H1 (cell line): ENCODE measurements around the gene C18orf54. TPM values are rescaled to one million over a fixed set of nuclear protein-coding genes. Genes with fewer than 3 reads are reported as not detected.

Experiments
- CTCF ChIA-PET: fragments of 300-600 bp; sonication (Branson Sonifier 250); formaldehyde crosslinking; loops from one replicate; lab custom pipeline; 2021; ENCODE audit not compliant: partially characterized antibody; lab: Charles Lee
- POLR2A ChIA-PET: fragments of 300-600 bp; sonication (Branson Sonifier 250); formaldehyde crosslinking; loops from one replicate; lab custom pipeline; 2021; ENCODE audit warnings: inconsistent platforms; ENCODE audit not compliant: partially characterized antibody; lab: Charles Lee
- DNase-seq, 2 experiments: peaks; one replicate each; pipeline versions ENCODE4 v3.0.0 to v3.0.0-alpha.2; 2010 to 2022; ENCODE audit warnings: low spot score in 2 of 2, low read depth in 1 of 2, mixed read lengths in 1 of 2
- FAIRE-seq: peaks from 2 replicates; lab custom pipeline; 2011; peaks lifted over from hg19 to GRCh38; lab: Jason Lieb, UNC
- H2AFZ ChIP-seq: 2 replicates; pipeline ENCODE4 v1.8.1; 2012; ENCODE audit warnings: low read length, inconsistent platforms
- H2AK5ac ChIP-seq: 2 replicates; pipeline ENCODE4 v1.6.1; 2013; ENCODE audit warnings: low read depth, low read length
- H2BK120ac ChIP-seq: replicated peaks from 2 replicates; pipeline ENCODE3; 2013; ENCODE audit warnings: low read depth, low read length, inconsistent platforms
- H2BK12ac ChIP-seq: 2 replicates; pipeline ENCODE4 v1.6.1; 2013; ENCODE audit warnings: low read depth, low read length
- H2BK15ac ChIP-seq: 2 replicates; pipeline ENCODE4 v1.6.1; 2013; ENCODE audit warnings: low read length
- H2BK20ac ChIP-seq: 2 replicates; pipeline ENCODE4 v1.6.1; 2013; ENCODE audit warnings: low read length
- H2BK5ac ChIP-seq: 2 replicates; pipeline ENCODE4 v1.6.1; 2013; ENCODE audit warnings: low read depth, low read length
- H3K14ac ChIP-seq: 2 replicates; pipeline ENCODE4 v1.6.1; 2013; ENCODE audit warnings: inconsistent platforms; ENCODE audit not compliant: insufficient read length
- H3K18ac ChIP-seq: 2 replicates; pipeline ENCODE4 v1.6.1; 2013; ENCODE audit warnings: low read length; ENCODE audit errors: extremely low read depth
- H3K23ac ChIP-seq: 2 replicates; pipeline ENCODE4 v1.6.1; 2013; ENCODE audit warnings: inconsistent platforms; ENCODE audit not compliant: insufficient read length
- H3K23me2 ChIP-seq: 2 replicates; pipeline ENCODE4 v1.6.1; 2013; ENCODE audit warnings: low read depth, low read length
- H3K27ac ChIP-seq: 2 replicates; pipeline ENCODE4 v1.6.1; 2011; ENCODE audit warnings: low read depth, low read length, inconsistent platforms
- H3K27me3 ChIP-seq, 4 experiments: replicated peaks in 1 of 4; 1 replicate in 1 of 4; 2 replicates in 3 of 4; pipeline versions ENCODE4 v1.6.1 to v1.8.1; 2011 to 2013; ENCODE audit warnings: low read length in 3 of 4, mild to moderate bottlenecking in 3 of 4, inconsistent platforms in 2 of 4, mixed read lengths in 2 of 4, moderate library complexity in 1 of 4; ENCODE audit not compliant: control insufficient read depth in 3 of 4, insufficient read depth in 3 of 4; ENCODE audit errors: extremely low read depth in 1 of 4
- H3K36me3 ChIP-seq, 4 experiments: 2 replicates each; pipeline versions ENCODE4 v1.6.1 to v1.8.1; 2011 to 2013; ENCODE audit warnings: mild to moderate bottlenecking in 4 of 4, low read length in 3 of 4, moderate library complexity in 2 of 4, control low read depth in 1 of 4, inconsistent platforms in 1 of 4; ENCODE audit not compliant: insufficient read depth in 4 of 4, control insufficient read depth in 2 of 4
- H3K4ac ChIP-seq: replicated peaks from 2 replicates; pipeline ENCODE3; 2013; ENCODE audit warnings: low read length, low read depth, mixed read lengths, inconsistent platforms; ENCODE audit not compliant: insufficient read length
- H3K4me1 ChIP-seq, 4 experiments: replicated peaks in 1 of 4; 1 replicate in 1 of 4; 2 replicates in 3 of 4; pipeline versions ENCODE4 v1.6.1 to v1.8.1; 2011 to 2013; ENCODE audit warnings: low read length in 3 of 4, inconsistent platforms in 2 of 4, mixed read lengths in 1 of 4; ENCODE audit not compliant: insufficient read depth in 4 of 4, control insufficient read depth in 3 of 4
- H3K4me2 ChIP-seq, 2 experiments: 2 replicates each; pipeline versions ENCODE4 v1.6.1 to v1.8.1; 2011 to 2013; ENCODE audit warnings: low read depth in 2 of 2, low read length in 2 of 2, control low read depth in 1 of 2, inconsistent platforms in 1 of 2, mild to moderate bottlenecking in 1 of 2; ENCODE audit not compliant: insufficient read depth in 1 of 2
- H3K4me3 ChIP-seq, 4 experiments: fragments of 200-600, 300-600 bp in 1 of 4; sonication (generic), shearing (Covaris generic), sonication (Bioruptor Twin) in 1 of 4; 2 replicates each; pipeline versions ENCODE4 v1.5.1 to v1.8.1; 2011 to 2016; ENCODE audit warnings: low read length in 4 of 4, low read depth in 3 of 4, control low read depth in 2 of 4, inconsistent platforms in 2 of 4, mild to moderate bottlenecking in 2 of 4, mixed read lengths in 1 of 4, moderate library complexity in 1 of 4; ENCODE audit not compliant: insufficient read depth in 2 of 4; ENCODE audit errors: extremely low read depth in 1 of 4
- H3K56ac ChIP-seq: replicated peaks from 2 replicates; pipeline ENCODE3; 2013; ENCODE audit warnings: low read depth, mild to moderate bottlenecking, mixed read lengths, low read length, inconsistent platforms; ENCODE audit not compliant: insufficient read length
- H3K79me1 ChIP-seq: 2 replicates; pipeline ENCODE4 v1.6.1; 2013; ENCODE audit warnings: low read depth, low read length, control low read depth
- H3K79me2 ChIP-seq, 2 experiments: 2 replicates each; pipeline versions ENCODE4 v1.6.1 to v1.8.1; 2012 to 2013; ENCODE audit warnings: low read length in 2 of 2, mild to moderate bottlenecking in 2 of 2, inconsistent platforms in 1 of 2; ENCODE audit not compliant: insufficient read depth in 2 of 2, control insufficient read depth in 1 of 2
- H3K9ac ChIP-seq, 4 experiments: replicated peaks in 1 of 4; 1 replicate in 1 of 4; 2 replicates in 3 of 4; pipeline versions ENCODE4 v1.6.1 to v1.8.1; 2011 to 2013; ENCODE audit warnings: low read depth in 3 of 4, low read length in 3 of 4, control low read depth in 2 of 4, mild to moderate bottlenecking in 2 of 4, moderate library complexity in 2 of 4, inconsistent platforms in 1 of 4; ENCODE audit errors: extremely low read depth in 1 of 4
- H3K9me3 ChIP-seq, 2 experiments: 2 replicates each; pipeline versions ENCODE4 v1.6.1 to v1.8.1; 2012 to 2013; ENCODE audit warnings: mild to moderate bottlenecking in 2 of 2, moderate library complexity in 2 of 2, control low read depth in 1 of 2, inconsistent platforms in 1 of 2, low read depth in 1 of 2, low read length in 1 of 2, mixed read lengths in 1 of 2; ENCODE audit not compliant: insufficient read depth in 2 of 2
- H4K20me1 ChIP-seq, 2 experiments: replicated peaks in 1 of 2; 2 replicates each; pipeline versions ENCODE3 to v1.8.1; 2011 to 2013; ENCODE audit warnings: inconsistent platforms in 2 of 2, low read length in 2 of 2, mild to moderate bottlenecking in 1 of 2; ENCODE audit not compliant: insufficient read depth in 2 of 2, control insufficient read depth in 1 of 2
- H4K5ac ChIP-seq: 2 replicates; pipeline ENCODE4 v1.6.1; 2013; ENCODE audit warnings: low read length, low read depth, mixed read lengths, inconsistent platforms; ENCODE audit not compliant: insufficient read length
- H4K8ac ChIP-seq: 2 replicates; pipeline ENCODE4 v1.8.0; 2013; ENCODE audit warnings: mild to moderate bottlenecking, moderate library complexity, low read length, inconsistent platforms; ENCODE audit not compliant: insufficient read depth; ENCODE audit errors: extremely low read depth
- H4K91ac ChIP-seq: replicated peaks from 2 replicates; pipeline ENCODE3; 2013; ENCODE audit warnings: low read length, mixed read lengths, inconsistent platforms; ENCODE audit not compliant: insufficient read length
- CBX5 ChIP-seq: fragments of 300-800, 300-1000 bp; sonication (generic); IDR thresholded peaks from 2 replicates; pipeline ENCODE4 v1.7.1; 2016; ENCODE audit warnings: antibody characterized with exemption, low read length, low read depth
- CHD1 ChIP-seq: IDR thresholded peaks from 2 replicates; pipeline ENCODE4 v1.6.1; 2012; ENCODE audit warnings: low read depth, low read length, improper control_type of control experiment
- FOSL1 ChIP-seq: IDR thresholded peaks from 2 replicates; pipeline ENCODE4 v1.6.1; 2011; ENCODE audit warnings: mild to moderate bottlenecking, low read depth, low read length, moderate library complexity; ENCODE audit not compliant: insufficient read depth
- RXRA ChIP-seq: IDR thresholded peaks from 2 replicates; pipeline ENCODE4 v1.6.1; 2011; ENCODE audit warnings: low read depth, mild to moderate bottlenecking, low read length, moderate library complexity; ENCODE audit not compliant: insufficient read depth
- SRF ChIP-seq: IDR thresholded peaks from 2 replicates; pipeline ENCODE4 v1.6.1; 2011; ENCODE audit warnings: mild to moderate bottlenecking, low read depth, low read length, moderate library complexity
- TAF1 ChIP-seq: IDR thresholded peaks from 2 replicates; pipeline ENCODE4 v1.6.1; 2011; ENCODE audit warnings: mild to moderate bottlenecking, low read depth, low read length
- ZNF274 ChIP-seq: IDR thresholded peaks from 2 replicates; pipeline ENCODE4 v1.7.0; 2012; ENCODE audit warnings: low read length, borderline replicate concordance; ENCODE audit errors: extremely low read depth
- WGBS, 2 experiments: shearing (Covaris generic) in 1 of 2; methylation state at CpG; one replicate each; pipeline versions ENCODE4 v1.1.6 to v1.1.7; 2013 to 2015; ENCODE audit warnings: low lambda C conversion rate in 2 of 2, mixed read lengths in 2 of 2, inconsistent platforms in 1 of 2, low coverage in 1 of 2, missing lambda C conversion rate in 1 of 2; ENCODE audit not compliant: insufficient replicate concordance in 2 of 2, insufficient coverage in 1 of 2, insufficient read length in 1 of 2; ENCODE audit errors: extremely low coverage in 1 of 2, missing lambda C conversion rate in 1 of 2; 5-methylcytosine and 5-hydroxymethylcytosine counted together
- polyA plus RNA-seq, 7 experiments: library from polyadenylated mRNA; depleted of rRNA in 3 of 7; stranded (reverse) in 5 of 7; unstranded in 2 of 7; fragments of >200 nt in 5 of 7; fragments of 200-250 nt in 2 of 7; gene quantifications; 1 replicate in 5 of 7; 2 replicates in 1 of 7; 4 replicates in 1 of 7; pipeline versions ENCODE4 v1.2.1 to v1.2.3, GENCODE V29; 2011 to 2013; ENCODE audit warnings: missing spikeins in 2 of 7, mixed read lengths in 2 of 7
- total RNA-seq: library from RNA; stranded (reverse); fragmentation: NEBNext Ultra II Directional; extraction: Animal tissue kit (Norgen Biotek cat#: 25700); gene quantifications from 2 replicates; pipeline ENCODE4 v1.2.1, GENCODE V29; 2021
- TF ChIP-seq, protein P1 (sequence below): IDR thresholded peaks from 2 replicates; pipeline ENCODE4 v1.6.1; 2012; ENCODE audit warnings: low read length, inconsistent platforms

Gene C18orf54
- total and polyA plus RNA-seq, 2 of the 8 experiments (the other 6 are each of a cell fraction or from before 2014, with no cell fraction given), result 6.7 to 30.9 TPM

DNA sequence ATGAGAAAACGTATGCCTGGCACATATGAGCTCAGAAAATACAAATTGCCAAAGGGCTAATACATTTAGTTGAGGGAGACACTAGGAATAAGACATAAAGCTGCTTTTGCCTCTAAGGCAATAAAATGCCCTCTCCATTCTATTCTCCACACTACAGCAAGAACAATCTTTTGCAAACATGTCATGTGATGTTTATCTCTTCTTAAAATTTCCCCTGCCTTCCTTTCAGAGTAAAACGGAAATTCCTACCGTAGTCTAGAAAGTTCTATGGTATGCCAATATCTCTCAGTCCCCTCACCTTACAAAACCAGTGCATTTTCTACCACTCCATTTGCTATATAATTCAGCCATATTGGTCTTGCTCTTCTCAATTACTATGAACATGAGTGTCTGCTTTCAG lies 33.1 kb downstream of the C18orf54 start:
- H3K4me1 ChIP-seq, result peaks cover 0 to 8% (median 5%) of the 10 kb centered on the region in 4 experiments; a peak in 4 of 7 replicates
- H4K5ac ChIP-seq, result no peak overlapping the region
- no peak overlapping the region for H2AK5ac ChIP-seq
- H3K4me3 ChIP-seq, result no peak overlapping the region
- no peak for TF ChIP-seq RXRA
- TF ChIP-seq CHD1, result no peak
- no peak for TF ChIP-seq TAF1
- TF ChIP-seq SRF, result no peak
- TF ChIP-seq, protein P1, sequence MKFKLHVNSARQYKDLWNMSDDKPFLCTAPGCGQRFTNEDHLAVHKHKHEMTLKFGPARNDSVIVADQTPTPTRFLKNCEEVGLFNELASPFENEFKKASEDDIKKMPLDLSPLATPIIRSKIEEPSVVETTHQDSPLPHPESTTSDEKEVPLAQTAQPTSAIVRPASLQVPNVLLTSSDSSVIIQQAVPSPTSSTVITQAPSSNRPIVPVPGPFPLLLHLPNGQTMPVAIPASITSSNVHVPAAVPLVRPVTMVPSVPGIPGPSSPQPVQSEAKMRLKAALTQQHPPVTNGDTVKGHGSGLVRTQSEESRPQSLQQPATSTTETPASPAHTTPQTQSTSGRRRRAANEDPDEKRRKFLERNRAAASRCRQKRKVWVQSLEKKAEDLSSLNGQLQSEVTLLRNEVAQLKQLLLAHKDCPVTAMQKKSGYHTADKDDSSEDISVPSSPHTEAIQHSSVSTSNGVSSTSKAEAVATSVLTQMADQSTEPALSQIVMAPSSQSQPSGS, result no peak
- no peak for TF ChIP-seq FOSL1
- no peak for TF ChIP-seq ZNF274
- no peak for TF ChIP-seq CBX5
- no peak overlapping the region for H2BK20ac ChIP-seq
- H3K14ac ChIP-seq, result no peak overlapping the region
- no peaks in the 10 kb centered on the region; a peak in 1 of 4 replicates for H3K9me3 ChIP-seq
- peaks cover 0 to 1% (median 0%) of the 10 kb centered on the region in 4 experiments; a peak in 1 of 7 replicates for H3K27me3 ChIP-seq
- CTCF ChIA-PET, result interaction anchor here (0.7 to 1.9 kb wide), 5 partner anchors 21 to 52 kb away, joined by 3 to 4 read pairs (median 3); no protein-coding TSS in a partner anchor
- H3K27ac ChIP-seq, result no peak overlapping the region
- H2BK120ac ChIP-seq, result no peak overlapping the region
- H2AFZ ChIP-seq, result no peak overlapping the region
- H3K23ac ChIP-seq, result no peak overlapping the region
- H3K56ac ChIP-seq, result no peak overlapping the region
- H2BK12ac ChIP-seq, result peak overlapping the region; percentile 30; the same call in 1 of the 2 replicates
- no peak overlapping the region for H2BK5ac ChIP-seq
- no peak overlapping the region for H3K4ac ChIP-seq
- no peak overlapping the region for H3K4me2 ChIP-seq
- H3K36me3 ChIP-seq, result no peaks in the 10 kb centered on the region
- WGBS, 2 experiments, result 93% methylated on average over 3 of the region's 3 CpGs; no CpG with 5 or more reads in 1 of the 2 experiments
- H3K9ac ChIP-seq, result no peak overlapping the region
- POLR2A ChIA-PET, result interaction anchor here (0.8 kb wide), 1 partner anchor 900 kb away, joined by 3 read pairs; no protein-coding TSS in a partner anchor
- H4K91ac ChIP-seq, result no peak overlapping the region
- H3K79me1 ChIP-seq, result no peaks in the 10 kb centered on the region
- no peaks in the 10 kb centered on the region; the same call in 1 of the 2 replicates for H3K23me2 ChIP-seq
- no peaks in the 10 kb centered on the region for H3K79me2 ChIP-seq
- H2BK15ac ChIP-seq, result 0 out of 2 replicates have a peak overlapping the region, but pooled peaks have one; percentile 33
- DNase-seq (no peak), FAIRE-seq (no peak)
- no peaks in the 10 kb centered on the region for H4K20me1 ChIP-seq
- no peak overlapping the region for H4K8ac ChIP-seq
- no peak overlapping the region for H3K18ac ChIP-seq
